ENCODE measurements around the gene ZFYVE28.

DNA sequence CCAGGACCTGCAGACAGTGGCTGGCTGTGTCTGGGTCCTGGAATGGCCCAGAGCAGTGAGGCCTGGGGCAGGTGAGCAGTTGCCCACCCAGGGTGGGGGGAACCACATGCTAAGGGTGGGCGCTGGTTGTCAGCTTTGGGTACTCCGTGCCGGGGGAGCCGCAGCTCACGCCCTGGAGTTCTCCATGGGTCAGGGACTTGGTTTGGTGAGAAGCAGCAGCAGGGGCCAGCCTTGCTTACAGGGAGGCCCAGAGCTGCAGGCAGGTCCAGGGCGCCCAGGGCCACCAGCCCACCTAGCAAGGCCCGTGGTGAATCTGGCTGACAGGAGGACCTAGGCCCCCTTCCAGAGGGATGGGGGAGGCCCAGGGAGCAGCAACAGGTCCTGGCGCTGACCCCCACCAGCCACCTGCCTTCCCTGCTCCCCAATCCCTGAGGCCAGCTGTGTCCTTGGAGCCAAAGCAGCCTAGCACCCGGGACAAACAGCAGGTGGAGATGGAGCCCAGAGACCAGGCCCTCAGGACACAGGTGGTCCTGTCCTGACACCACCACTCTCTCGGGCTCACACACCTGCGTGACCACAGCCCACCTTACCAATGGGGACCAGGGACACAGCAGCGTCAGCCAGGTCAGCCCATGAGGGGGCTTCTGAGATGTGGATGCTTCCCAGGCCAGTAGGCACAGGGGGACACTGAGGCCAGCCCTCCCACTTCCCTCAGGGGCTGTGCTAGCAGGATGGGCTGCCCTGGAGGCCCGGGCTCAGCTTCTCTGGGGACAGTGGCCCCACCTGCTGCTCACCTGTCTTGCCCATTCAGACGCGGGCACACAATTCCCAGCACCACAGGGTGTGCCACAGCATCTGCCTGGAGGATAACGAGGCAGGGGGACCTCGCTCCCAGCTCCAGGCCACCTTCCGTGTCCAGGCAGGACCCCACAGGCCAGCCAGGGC, 160.1 kb downstream of the ZFYVE28 start:
- TF ChIP-seq CTCF (IDR thresholded peaks at IDR 0.05) (no peak), POLR2A (IDR thresholded peaks at IDR 0.05) (no peak)

Data from body of pancreas (tissue), 4 donors.